Adrenal gland (tissue), 5 donors: Measurements from ENCODE around the gene RDH16.

Experiments used
- POLR2A ChIP-seq, 2 donors: fragments of 450-650 bp; IDR thresholded peaks; one replicate each; pipeline ENCODE4 v1.6.1; 2017; ENCODE audit warnings: antibody characterized with exemption in 2 of 2, mild to moderate bottlenecking in 2 of 2, moderate library complexity in 1 of 2
- TF ChIP-seq, protein P1 (sequence below), 6 experiments: fragments of 450-650 bp in 4 of 6; fragments of 200-600 bp in 2 of 6; sonication (generic) in 1 of 6; IDR thresholded peaks; 1 replicate in 5 of 6; 2 replicates in 1 of 6; pipeline versions ENCODE4 v1.5.1 to v1.8.0; 2016 to 2021; ENCODE audit warnings: antibody characterized with exemption in 6 of 6, mild to moderate bottlenecking in 2 of 6, moderate library complexity in 1 of 6
- donor health status: DM: no; HTN: no; CAD: no.

DNA sequence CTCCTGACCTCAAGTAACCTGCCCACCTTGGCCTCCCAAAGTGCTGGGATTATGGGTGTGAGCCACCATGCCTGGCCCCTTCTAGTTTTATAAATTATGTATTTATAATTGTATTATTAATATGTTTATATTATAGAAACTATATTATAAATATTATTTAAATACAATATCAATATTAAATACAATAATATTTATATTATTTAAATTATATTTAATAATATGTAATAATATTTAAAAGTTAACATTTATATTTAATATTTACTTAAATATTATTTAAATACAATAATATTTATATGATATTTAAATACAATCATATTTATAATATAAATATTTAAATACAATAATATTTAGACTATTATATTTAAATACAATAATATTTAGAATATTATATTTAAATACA is 43.2 kb downstream of the RDH16 start:
- TF ChIP-seq, protein P1, sequence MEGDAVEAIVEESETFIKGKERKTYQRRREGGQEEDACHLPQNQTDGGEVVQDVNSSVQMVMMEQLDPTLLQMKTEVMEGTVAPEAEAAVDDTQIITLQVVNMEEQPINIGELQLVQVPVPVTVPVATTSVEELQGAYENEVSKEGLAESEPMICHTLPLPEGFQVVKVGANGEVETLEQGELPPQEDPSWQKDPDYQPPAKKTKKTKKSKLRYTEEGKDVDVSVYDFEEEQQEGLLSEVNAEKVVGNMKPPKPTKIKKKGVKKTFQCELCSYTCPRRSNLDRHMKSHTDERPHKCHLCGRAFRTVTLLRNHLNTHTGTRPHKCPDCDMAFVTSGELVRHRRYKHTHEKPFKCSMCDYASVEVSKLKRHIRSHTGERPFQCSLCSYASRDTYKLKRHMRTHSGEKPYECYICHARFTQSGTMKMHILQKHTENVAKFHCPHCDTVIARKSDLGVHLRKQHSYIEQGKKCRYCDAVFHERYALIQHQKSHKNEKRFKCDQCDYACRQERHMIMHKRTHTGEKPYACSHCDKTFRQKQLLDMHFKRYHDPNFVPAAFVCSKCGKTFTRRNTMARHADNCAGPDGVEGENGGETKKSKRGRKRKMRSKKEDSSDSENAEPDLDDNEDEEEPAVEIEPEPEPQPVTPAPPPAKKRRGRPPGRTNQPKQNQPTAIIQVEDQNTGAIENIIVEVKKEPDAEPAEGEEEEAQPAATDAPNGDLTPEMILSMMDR (IDR thresholded peaks at IDR 0.05): no peak
- no peak for TF ChIP-seq POLR2A (IDR thresholded peaks at IDR 0.05)
